RPMI7951 (cell line): Measurements from ENCODE around the gene POLG. TPM values are rescaled to one million over a fixed set of nuclear protein-coding genes. Genes with fewer than 3 reads are reported as not detected.

Experiments
- DNase-seq: peaks from one replicate; pipeline ENCODE4 v3.0.0-alpha.2; 2012; ENCODE audit warnings: low read depth
- total RNA-seq: library from RNA; depleted of rRNA; stranded (reverse); fragments of >200 nt; shearing (Covaris generic); gene quantifications from 2 replicates; pipeline ENCODE4 v1.2.3, GENCODE V29; 2014

The POLG gene
- total RNA-seq, 1 experiment from 2014 or later, result 47.9 TPM

- no peak for DNase-seq
Observed at GRCh38 chr15:89326316-89326715, 8.3 kb downstream of the POLG start.

DNA sequence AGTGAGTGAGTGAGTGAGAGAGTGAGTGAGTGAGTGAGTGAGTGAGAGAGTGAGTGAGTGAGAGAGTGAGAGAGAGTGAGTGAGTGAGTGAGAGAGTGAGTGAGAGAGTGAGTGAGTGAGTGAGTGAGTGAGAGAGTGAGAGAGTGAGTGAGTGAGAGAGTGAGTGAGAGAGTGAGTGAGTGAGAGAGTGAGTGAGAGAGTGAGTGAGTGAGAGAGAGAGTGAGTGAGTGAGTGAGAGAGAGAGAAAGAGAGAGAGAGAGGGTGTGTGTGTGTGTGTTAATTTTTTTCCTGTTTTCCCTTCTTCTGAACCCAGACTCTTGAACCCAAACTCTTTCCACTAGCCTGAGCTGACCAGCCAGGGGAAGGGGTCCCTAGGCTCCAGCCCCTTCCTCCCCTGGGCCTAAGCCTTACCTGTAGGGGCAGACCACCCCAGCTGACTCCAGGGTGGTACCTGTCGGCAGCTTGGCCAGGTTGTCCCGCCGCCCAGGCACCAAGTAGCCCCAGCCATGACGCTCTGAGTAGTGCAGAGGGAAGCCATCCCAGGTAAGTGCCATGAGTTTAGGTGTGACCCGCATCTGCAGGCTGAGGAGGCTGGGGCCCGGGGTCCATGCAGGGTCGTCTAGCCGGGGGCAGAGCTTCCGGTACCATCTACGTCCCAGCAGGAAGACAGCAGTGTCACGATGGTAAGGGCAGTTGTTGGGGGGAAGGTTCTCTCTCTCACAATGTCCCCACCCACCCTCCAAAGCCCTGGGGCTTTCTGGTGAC is 9.4 kb downstream of the POLG start:
- no peak for DNase-seq

DNA sequence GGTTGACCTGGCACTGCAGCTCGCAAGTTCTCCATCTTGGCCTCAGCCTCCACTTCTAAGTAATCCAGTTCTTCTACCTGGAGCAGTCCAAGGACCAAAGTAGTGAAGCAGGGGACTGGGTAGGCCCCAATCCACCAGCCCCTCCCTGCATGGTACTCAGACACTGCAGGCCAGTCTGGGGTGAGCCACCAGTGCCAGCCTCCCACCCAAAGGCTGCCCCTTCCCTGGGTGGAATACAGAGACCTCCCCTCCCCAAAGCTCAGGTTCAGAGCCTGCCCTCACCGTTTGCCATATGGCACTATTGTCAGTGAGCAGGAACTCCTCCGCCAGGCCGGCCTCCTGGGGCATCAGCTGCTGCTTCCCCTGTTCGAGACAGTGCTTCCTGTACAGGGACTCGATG is 10.8 kb downstream of the POLG start:
- DNase-seq, result no peak

DNA sequence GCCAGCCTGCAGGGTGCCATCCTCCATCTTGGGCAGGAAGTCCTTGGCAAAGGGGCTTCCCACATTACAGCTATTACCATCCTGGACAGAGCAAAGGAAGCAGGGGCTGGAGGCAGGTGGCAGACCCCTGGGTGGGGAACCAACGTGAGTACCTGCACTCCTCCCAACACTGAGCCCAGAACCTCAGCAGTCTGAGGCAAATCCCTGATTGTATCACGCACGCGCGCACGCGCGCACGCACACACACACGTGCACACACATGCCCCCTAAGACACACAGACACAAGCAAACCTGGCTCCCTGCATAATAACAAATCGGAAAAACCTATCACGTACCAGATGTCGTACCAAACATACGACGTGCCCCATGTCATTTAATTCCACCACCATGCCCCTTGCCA is 11.8 kb downstream of the POLG start:
- no peak for DNase-seq

- DNase-seq, result no peak
Observed at GRCh38 chr15:89321521-89322410, 12.9 kb downstream of the POLG start.

DNA sequence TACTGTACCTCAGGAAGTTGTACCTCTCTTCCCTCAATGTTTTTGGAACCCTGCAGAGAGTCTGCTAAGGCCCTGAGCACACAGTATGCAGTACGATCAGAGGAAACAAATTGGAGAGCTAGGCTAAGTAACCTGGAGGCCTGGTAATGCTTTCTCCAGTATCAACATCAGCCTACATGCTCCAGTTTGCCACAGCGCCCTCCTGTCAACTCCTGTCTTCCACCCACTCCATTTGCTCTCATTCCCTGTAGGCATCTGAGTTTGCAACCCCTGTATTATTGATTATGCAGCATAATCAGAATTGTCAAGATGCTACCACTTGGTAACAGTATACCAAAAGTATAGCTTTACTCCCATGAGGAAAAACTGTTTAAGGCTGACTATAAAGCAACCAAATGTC is 14.4 kb downstream of the POLG start:
- DNase-seq, result no peak

GRCh38 chr15:89319678-89320077 is 14.9 kb downstream of the POLG start:
- no peak for DNase-seq

- no peak for DNase-seq
Observed at GRCh38 chr15:89317186-89317720, 17.4 kb downstream of the POLG start.

DNA sequence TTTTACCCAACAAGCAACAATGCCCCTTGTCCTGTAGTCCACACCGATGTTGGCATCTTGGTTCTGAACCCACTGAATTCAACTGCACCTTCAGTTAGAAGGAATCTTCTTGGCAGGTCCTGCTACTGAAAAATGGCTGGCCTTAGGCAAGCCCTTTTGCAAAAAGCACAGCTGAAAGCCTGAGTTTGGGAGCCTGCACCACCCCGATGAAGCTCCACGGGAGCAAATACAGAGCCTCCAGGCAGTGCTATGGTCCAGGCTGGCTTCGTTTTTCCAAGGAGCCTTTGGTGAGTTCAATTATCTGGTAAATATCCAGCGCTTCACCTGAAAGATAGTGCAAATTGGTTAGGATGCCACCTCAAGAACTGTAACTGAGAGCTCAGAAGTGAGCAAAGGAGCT is 18.1 kb downstream of the POLG start:
- DNase-seq, result no peak

- no peak for DNase-seq
Observed at GRCh38 chr15:89315375-89315929, 19.2 kb downstream of the POLG start.

DNA sequence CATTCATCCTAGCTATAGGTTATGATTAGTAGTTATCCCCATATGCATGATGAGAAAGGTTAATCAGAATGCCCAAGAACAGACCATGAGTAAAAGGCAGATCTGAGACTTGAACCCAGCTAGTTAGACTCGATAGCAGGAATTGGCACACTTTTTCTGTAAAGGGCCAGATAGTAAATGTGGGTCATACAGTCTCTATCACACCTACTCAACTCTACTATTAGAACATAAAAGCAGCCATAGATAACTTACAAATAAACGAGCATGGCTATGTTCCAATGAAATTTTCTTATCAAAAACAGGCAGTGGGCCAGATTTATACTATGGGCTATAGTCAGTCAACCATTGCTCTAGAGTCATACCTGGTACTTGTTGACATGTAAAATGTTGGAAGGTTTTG is 24.6 kb downstream of the POLG start:
- DNase-seq, result no peak

GRCh38 chr15:89308236-89308635 is 26.4 kb downstream of the POLG start:
- DNase-seq, result no peak

DNA sequence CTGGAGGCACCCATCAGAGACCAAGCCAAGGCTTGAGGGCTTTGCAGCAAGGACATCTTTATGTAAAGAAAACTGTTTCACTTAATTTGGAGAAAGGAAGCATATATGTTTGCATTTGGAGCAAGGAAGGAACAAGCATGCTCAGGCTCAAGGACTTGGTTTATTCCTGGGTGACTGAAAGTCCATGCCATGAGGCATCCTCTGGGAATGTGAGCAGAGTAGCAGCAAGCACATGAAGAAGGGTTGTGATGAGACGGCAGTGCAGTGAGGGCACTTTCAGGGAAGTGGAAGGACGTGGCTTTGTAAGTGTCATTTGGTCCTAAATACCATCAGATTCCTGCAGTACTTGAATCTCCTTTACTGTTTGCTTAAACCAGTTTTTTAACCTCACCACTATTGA is 26.8 kb downstream of the POLG start:
- DNase-seq, result no peak

- DNase-seq, result peak; percentile 37
Observed at GRCh38 chr15:89307046-89307587, 27.5 kb downstream of the POLG start.

DNA sequence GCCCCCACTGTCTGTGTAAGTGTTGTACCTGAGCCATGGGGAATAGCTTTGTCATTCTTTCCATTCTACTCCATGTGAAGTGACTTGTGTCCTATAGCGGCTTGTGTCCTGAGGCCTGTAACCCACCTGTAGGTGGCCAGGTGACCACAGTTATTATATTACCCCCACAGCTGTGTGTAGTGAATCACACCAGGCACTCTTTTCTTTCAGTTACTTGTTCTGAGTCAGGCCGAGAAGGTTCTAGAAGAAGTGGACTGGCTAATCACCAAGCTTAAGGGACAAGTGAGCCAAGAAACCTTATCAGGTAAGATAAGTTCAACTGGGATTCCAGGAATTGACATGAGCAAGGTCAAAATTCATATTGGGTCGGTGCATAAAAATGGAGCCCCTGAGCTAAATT is 29.2 kb downstream of the POLG start:
- DNase-seq, result no peak

GRCh38 chr15:89303986-89304385 is 30.6 kb downstream of the POLG start:
- no peak for DNase-seq

GRCh38 chr15:89301304-89302089 is 33.1 kb downstream of the POLG start:
- no peak for DNase-seq

- peak; percentile 27 for DNase-seq
Observed at GRCh38 chr15:89299896-89300295, 34.7 kb downstream of the POLG start.

DNA sequence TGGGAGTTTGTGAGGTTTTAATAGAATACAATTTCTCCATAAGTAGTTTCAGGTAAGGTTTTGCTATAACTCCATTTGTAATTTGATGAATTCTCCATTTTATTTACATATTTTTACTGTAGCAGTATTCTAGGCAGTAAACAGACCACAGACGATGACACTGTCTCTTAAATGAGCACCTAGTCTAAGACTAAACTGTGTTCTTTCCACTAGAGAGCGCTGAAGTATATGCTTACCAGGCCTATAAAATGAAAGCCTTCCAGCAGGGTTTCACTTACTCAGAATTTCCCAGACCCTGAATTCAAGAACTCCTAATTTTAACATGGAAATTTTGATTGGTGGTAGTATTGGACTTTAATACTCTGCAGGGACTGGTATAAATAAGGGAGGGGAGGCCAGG is 41.6 kb downstream of the POLG start:
- DNase-seq, result no peak

DNA sequence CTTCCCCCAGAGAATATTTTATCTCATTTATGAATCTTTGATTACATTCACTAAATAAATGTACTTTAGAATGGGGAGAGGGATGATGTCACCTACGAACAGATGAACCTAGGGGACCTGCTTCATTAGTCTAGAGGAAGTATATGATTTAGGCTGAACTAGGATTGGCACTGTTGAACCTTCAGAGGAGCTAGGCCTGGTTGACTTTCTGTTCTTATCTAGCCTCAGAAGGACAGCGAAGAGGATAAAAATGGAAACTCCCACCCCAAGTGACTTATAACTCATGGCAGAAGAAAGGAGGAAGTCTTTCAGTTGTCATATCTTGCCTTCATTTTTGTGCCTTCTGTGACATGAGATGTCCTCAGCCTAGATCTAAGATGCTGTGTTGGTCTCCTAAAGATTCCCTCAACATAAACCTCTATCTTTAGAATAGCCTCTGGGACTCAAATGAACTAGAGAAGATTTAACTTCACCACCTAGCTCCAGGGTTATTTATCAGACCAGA is 42.6 kb downstream of the POLG start:
- DNase-seq, result no peak

DNA sequence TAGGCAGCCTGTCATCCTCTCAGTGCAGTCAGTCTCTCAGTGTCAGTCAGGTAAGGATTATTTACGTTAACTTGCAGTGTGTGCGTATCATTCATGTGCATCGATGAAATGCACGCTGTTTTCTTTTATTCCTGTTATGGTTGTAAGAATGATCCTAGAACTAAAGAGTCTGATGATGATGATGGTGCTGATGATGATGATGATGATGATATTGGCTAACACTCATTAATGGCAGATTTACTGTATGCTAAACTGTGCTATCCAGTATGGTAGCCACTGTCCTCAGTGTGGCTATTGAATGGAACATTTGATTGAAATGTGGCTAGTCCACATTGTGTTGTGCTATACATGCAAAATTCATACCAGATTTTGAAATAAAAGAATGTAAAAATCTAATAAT is 51.4 kb downstream of the POLG start:
- no peak for DNase-seq
